A375 (cell line): ENCODE data around the gene REC8. TPM values are rescaled to one million over a fixed set of nuclear protein-coding genes. Genes with fewer than 3 reads are reported as not detected.

Source experiments
- total RNA-seq: library from RNA; depleted of rRNA; stranded (reverse); fragments of >200 nt; shearing (Covaris generic); gene quantifications from 2 replicates; pipeline ENCODE4 v1.2.3, GENCODE V29; 2014; rRNA removed

The REC8 gene, protein sequence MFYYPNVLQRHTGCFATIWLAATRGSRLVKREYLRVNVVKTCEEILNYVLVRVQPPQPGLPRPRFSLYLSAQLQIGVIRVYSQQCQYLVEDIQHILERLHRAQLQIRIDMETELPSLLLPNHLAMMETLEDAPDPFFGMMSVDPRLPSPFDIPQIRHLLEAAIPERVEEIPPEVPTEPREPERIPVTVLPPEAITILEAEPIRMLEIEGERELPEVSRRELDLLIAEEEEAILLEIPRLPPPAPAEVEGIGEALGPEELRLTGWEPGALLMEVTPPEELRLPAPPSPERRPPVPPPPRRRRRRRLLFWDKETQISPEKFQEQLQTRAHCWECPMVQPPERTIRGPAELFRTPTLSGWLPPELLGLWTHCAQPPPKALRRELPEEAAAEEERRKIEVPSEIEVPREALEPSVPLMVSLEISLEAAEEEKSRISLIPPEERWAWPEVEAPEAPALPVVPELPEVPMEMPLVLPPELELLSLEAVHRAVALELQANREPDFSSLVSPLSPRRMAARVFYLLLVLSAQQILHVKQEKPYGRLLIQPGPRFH
- total RNA-seq = 1.2 and 3.3 TPM in 2 replicates

GRCh38 chr14:24171422-24172260 lies at the start of gene REC8:
Gene REC8, plus strand, starts transcription at chr14:24172080. Its CDS starts 473 bp downstream, at chr14:24172553.

GRCh38 chr14:24130380-24130716 lies 41.5 kb upstream of the REC8 start, which contains the start of gene FITM1:
Gene FITM1, plus strand, starts transcription at chr14:24130659. Its CDS starts 905 bp downstream, at chr14:24131564.

DNA sequence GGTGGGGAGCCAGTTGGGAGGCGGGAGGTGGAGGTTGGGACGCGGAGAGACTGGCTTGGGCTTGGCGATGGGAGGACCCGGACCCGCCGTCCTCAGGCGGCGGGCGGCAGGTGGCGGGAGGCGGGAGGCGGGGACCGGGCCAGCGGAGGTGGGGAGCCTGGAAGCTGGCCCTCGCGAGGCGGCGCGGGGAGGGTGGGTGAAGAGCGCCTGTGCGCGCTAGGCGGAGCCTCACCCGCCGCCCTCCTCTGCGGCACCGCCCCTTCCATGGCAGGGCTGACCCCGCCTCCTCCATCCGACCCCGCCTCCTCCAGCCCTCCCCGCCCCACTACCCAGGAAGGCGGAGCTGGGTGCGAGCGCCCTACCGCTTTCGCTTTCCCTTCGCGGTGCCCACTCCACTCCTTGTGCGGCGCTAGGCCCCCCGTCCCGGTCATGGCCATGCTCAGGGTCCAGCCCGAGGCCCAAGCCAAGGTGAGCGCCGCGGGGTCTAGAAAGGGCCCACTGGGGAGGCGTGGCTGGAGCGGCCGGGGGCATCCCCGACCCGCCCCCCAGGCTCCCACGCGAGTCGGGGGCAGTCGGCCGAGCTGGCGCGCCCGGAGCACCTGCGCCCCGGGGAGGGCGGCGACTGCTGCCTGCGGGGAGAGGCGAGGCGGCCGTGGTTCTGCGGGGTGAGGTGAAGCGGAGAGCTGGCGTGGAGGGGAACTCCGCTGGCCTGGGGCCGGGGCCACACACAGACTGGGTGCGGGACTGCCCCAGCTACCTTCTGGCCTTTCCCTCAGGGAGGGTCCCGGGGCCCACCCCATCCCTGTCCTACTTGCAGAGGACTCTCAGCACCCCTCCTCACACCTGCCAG lies 35.8 kb upstream of the REC8 start, which contains the start of gene PSME1:
TSS of gene PSME1 (plus strand) at position 361 of the 850 bp plus-strand sequence. CDS start at position 430, 69 bp downstream.

DNA sequence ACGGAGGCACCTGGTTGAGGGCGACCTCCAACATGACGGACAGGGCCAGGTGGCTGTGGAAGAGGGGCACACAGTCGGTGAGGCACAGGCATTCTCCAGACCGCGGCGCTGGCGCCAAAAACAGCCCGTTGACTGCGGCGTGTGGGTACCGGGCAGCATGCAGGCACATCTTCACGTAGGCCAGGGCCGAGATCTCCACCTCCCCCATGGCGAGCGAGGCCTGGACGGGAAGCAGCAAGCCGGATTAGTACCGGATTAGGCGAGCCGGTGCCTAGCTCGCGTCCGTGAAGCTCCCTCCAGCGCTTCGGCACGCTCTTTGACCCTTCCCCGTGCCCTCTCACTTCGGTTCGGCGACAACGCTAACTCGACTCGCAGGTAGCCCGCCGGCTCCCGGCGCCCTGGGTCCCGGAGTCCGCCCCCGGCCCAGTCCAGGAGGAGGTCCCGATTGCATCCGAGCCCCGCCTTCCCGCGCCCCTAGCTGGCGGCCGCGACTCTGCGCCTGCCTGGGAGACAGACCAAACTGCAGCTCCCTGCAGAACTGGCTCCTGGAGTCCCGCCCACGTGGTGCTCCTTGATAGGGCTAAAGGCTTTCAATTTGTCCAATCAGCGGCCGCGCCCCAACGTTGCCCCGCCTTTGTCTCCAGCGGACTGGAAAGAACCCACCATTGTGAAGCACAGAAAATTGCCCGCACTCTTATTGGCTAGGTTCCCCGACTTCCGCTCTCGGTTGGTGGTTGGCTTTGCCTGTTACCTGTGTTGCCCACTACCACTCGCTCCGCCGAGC lies 30.6 kb upstream of the REC8 start, which contains the start of gene EMC9:
TSS of gene EMC9 (minus strand) at position 495 of the 784 bp plus-strand sequence. CDS start at position 208, 287 bp downstream.

GRCh38 chr14:24146453-24146977 lies 25.4 kb upstream of the REC8 start, which contains the start of gene PSME2:
Gene PSME2, minus strand, starts transcription at chr14:24146610. Its CDS starts 29 bp downstream, at chr14:24146581.

GRCh38 chr14:24146978-24147760 lies 24.7 kb upstream of the REC8 start, which contains the start of gene RNF31:
Gene RNF31, plus strand, starts transcription at chr14:24147498. Its CDS starts 201 bp downstream, at chr14:24147699.

DNA sequence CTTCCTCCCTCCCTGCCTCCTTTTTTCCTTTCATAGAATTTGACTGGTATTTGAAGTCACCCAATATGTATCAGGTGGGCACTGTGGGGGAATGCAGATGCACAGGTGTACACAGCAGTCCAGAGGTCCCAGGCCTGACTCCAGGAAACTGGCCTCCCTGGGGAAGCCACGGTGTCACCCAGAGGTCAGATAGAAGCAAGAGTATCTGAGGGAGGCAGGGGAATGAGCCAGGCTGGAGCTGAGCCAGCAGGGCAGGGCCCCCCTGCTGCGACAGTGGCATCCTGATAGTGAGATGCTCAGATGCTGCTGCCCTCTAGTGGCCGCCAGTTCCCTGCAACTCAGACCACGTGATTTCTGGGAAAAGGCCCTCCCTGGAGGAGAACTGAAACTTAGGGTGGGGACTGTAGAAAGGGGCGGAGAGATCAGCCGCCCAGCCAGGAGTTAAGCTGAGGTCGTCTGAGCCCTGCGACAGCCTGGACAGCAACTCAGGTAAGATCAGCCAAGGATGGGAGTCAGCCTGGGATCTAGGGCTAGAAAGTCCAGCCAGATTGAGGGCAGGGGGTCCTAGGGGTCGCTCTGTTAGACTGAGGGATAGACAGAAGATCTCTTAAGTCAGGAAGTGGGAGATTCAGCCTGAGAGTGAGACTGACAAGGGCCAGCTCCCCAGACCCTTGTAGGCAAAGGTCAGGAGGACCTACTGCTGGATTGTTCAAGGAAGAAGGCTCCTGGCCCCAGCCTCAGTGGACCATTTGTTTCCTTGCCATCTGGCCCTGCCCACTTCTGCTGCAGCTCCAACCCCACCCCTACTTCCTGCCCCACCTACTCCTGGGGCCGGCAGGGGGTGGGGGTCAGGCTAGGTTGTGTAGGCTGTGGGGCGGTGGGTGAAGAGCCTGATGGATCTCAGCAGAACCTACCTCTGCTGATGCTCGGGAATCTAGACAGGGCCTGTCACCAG lies 10.8 kb upstream of the REC8 start, which contains the start of gene IRF9:
TSS of gene IRF9 (plus strand) at position 416 of the 955 bp plus-strand sequence. CDS start 880 bp downstream, outside the sequence.

GRCh38 chr14:24188251-24189058 lies 16.6 kb downstream of the REC8 start, which contains the start of gene IPO4:
Gene IPO4, minus strand, starts transcription at chr14:24188816. Its CDS starts 29 bp downstream, at chr14:24188787.

DNA sequence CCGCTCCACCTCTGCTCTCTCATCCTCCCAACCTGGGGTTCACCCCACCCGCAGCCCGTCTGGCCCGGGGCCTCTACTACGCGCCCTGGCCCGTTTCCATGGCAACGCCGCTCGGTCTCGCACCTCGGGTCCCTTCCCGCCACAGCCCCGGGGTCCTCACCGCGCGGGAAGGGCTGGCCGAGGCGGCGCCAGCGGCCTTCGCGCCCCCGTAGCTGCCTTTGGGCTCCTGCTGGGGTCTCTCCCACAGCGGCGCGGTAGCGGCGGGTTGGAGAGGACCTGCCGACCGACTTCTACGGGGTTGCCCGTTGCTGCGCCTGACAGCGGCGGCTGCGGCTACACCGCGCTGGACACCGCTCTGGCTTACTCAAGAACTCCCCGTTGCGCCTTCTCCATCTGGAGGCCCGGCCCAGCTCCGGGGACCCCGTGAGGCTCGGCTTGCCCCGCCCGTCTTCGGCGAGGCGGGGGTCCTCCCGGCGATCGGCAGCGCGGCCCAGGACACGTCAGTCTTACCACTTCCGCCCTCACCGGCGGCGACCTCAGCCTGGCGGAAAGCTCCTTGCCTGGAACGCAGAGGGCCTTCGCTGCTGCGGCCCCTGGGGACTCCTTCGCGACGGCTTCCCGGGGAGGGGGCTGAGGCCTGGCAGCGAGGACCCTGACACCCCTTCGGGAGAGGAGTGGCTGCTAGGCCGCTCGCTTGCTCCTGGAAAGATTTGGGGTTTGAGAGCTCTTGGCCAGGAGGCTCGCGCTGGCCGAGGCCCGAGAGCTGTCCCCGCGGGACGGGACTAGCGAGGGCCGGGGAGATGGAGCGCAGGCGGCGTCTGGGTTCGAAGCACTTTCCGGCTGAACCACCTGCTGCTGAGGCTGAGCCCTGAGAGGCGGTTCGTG lies 23.5 kb downstream of the REC8 start, which contains the start of gene TM9SF1:
TSS of gene TM9SF1 (minus strand) at position 256 of the 885 bp plus-strand sequence. CDS start 422 bp downstream, outside the sequence.

DNA sequence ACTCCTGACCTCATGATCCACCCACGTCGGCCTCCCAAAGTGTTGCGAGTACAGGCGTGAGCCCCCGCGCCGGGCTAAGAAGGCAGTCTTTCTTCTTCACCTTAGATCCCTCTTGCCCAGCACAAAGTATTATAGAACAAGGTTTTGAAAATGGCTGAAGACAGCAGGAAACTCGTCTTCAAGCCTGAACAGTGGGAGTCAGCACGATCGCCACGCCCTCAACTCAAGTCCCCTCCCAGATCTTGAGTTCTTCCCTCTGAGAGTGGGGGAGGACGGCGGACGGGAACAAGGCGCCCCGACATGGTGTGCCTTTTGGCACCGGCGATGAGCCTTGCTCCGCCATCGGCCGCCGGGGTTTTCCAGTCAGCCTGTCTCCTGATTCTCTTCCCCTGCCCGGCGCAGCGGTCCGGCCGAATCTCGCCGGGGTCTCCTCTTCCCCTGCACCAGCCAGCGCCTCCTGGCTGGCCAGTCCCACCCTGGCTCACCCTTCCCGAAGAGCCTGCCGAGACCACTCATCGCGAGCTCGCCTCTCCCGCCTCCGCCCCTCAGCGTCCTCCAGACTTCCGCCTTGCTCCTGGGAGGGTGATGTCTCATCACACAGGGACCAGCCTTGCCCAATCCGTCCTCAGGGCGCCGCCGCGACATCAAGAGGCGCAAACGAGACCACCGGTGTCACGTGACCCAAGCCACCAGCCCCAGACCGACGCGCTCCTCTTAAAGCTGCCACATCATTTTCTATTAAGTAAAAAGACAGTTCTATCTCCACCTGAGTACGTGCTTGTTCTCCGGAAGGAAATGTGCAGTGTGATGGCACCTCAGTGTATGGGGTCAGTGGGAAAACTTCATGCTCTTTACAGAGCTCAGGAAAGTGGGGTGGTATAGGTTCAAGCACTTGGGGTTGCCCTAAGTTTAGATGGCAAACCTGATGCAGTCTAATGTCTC lies 41.3 kb downstream of the REC8 start, which contains the start of gene CHMP4A:
TSS of gene CHMP4A (minus strand) at position 565 of the 942 bp plus-strand sequence. CDS start at position 516, 49 bp downstream.

GRCh38 chr14:24215495-24216344 lies 43.8 kb downstream of the REC8 start, which contains the start of gene MDP1:
Gene MDP1, minus strand, starts transcription at chr14:24216066. Its CDS starts 111 bp downstream, at chr14:24215955.

